ENCODE data around the gene PTPRD.
"Not testable (repeated sequence)": the region's sequence is repeated elsewhere in the genome, so short reads cannot be mapped to it uniquely, and the experiment has no call there.

Gene PTPRD

DNA sequence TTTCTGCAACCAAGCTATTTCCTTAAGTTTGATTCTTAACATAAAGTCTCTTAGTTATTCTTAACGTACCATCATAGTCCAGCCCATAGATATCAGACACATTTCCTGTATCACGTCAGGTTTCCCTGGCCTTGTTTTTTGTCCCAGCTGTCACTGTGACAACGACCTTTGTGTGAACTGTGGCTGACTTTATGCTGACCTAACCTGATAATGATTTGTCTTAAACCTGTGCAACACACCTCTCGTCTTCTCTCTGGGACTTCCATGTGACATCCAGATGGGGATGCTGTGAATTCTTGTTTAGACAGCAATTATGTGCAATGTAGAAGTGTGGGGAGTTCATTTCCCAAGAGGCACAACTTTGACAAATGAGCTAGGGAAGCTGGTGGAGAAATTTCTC lies 662.8 kb downstream of the PTPRD start:
- DNase-seq = no peak

GRCh38 chr9:9949368-9949767 lies 663.4 kb downstream of the PTPRD start:
- DNase-seq = no peak

- no peak for DNase-seq
These were observed 666.8 kb downstream of the PTPRD start for GRCh38 chr9:9945966-9946365.

DNA sequence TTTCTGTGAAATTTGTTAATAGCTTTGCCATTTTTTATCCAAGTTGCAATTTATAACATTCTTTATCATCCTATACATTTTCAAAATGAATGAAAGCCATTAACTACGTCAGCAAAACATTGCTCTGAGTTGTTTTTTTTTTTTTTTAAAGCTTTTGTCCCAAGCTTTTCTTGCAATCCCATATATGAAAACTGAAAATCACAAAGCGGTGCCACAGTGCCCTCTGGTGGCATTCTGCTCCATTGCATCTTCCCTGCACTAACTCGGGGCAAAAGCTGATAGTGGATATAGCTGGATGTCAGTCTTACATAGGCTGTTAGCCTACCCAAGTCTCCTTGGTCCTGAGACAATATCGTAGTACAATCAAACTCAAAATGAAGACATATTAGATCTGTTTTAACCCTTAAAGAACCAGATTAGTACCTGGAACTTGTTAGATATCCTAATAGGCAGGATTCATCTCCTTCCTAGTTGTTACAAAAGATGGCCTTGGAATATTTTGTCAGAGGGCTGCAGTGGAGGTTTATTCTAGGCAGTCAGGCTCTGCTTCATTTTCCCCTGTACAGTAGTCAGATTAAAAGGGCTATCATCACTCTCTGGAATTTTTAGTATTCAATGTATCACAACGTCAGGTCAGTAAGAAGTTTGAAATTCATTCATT lies 669.9 kb downstream of the PTPRD start:
- DNase-seq = peak; percentile 72

DNA sequence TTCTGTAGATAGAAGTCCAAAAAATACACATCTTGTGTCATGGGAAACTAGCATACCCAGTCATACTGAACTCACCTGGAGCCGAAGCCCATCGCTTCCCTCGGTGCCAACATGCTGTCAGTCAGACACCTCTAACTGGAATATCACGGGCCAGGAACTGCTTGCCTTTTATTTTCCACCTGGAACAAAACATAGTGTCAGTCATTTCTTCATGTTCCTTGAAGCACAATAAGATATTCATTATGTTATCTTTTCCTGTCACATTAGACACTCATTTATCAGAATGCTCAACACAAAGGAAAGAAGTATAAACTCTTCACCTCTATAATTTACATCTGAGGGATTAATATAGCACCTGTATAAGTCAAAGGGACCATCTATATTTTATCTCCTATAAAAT lies 674.4 kb downstream of the PTPRD start:
- no peak for DNase-seq

DNA sequence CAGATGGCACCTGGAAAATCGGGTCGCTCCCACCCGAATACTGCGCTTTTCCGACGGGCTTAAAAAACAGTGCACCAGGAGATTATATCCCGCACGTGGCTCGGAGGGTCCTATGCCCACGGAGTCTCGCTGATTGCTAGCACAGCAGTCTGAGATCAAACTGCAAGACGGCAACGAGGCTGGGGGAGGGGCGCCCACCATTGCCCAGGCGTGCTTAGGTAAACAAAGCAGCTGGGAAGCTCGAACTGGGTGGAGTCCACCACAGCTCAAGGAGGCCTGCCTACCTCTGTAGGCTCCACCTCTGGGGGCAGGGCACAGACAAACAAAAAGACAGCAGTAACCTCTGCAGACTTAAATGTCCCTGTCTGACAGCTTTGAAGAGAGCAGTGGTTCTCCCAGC lies 681.3 kb downstream of the PTPRD start:
- not testable (repeated sequence) for DNase-seq

DNA sequence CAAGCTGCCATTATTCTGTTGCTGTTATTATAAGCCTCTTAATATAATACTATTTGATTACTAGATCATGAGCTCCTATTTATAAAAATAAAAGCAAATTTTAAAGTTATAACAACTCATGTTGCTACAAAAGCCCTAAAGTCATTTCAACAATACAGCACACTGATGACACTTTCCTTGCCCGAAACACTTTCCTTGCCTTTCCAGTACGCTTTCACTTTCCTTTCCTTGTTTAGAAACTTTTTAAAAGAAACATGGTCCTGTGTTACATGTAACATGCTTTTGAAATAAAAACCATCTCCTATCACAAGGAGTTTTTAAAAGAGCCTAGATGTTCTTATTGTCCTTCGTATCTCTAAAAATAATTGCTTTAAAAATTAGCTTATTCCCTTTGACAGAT lies 688.4 kb downstream of the PTPRD start:
- no peak for DNase-seq

DNA sequence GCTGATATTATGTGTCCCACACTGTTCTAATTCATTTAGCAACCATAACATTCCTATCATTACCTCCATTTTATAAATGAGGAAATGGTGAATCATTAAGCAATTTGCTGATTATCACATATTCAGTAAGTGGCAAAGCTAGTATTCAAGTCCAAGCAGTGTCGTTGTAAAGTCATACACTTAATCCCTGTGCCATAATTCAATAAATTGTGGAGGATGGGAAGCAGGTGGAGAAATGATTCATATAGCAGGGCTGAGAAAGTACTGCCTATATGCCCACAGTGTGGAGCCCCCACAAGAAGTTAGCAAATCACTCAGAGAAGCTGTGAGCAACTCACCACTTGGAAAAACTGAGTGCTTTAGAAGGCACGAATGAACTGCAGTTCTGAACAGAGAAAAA lies 691.0 kb downstream of the PTPRD start:
- no peak for DNase-seq

DNA sequence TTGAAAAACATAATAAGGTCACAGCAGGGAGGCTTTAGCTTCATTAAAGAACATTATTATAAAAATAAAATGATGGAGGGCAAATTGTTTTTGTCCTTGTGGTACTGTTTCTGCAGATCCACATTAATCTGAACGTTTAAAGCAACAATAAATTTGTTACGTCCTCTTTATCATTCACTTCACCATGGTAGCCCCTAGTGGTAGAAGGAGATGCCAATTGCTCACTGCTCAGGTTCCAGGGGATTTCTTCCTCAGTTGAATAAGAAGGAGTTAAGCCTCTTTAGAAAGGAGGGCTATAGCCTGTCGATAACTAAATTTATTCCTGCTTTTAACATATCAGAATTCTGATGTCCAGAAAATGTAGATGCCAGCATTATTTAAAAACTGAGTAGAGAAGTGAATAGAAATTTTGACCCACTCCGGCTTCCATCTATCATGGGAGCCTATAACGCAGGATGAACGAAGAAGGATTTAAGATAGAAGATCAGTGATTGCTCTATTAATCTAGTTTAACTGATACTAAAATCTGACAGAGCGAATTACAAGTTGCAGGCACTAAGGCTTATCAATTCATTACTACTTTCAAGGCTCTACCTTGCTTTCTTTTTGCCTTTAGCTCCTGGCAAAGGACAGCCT lies 692.3 kb downstream of the PTPRD start:
- no peak for DNase-seq

- DNase-seq = no peak
These were observed 693.5 kb downstream of the PTPRD start for GRCh38 chr9:9919174-9919775.

- DNase-seq = no peak
These were observed 695.4 kb downstream of the PTPRD start for GRCh38 chr9:9917400-9917799.

DNA sequence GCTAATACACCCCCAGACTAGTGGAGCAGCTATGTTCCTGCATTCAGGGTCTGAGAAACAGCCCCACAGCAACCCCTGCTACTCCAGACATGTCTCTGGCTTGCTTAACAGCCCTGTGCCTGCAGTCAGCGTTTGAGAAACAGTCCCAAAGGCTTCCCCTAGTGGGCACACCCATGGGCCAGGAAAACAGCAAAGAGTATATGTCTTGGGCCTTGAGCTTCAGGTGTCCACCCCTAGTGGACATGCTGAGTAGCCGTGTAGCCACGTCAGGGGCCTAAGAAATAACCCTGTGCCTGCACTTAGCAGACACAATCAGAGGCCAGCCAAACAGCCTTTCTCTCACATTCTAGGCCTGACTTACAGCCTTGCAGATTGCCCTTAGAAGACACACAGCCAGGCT lies 698.6 kb downstream of the PTPRD start:
- no peak for DNase-seq

DNA sequence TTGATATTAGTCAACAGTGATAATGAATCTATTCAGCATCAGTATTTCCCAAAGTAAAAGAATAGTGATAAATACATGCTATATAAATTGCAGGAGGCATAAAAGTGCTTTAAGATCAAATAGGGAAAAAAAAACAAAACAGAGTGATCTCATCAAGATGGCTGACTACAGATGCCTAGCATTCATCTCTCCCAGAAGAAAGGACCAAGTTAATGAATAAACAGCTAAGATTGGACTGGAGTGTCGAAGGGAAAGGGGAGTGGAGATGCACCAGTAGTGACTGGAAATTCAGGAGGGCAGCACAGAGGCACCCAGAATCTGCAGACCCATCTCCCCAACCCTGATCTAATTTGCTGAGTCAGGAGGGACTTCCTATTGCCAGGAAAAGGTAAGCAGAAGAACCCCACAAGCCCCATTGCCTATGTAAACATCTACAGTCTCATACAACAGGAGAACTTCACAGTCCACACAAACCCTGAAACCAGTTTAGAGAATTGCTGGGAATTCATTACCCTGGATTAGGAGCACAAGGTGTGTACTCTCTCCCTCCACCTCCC lies 699.4 kb downstream of the PTPRD start:
- DNase-seq = no peak

GRCh38 chr9:9912459-9912858 lies 700.3 kb downstream of the PTPRD start:
- DNase-seq = no peak

GRCh38 chr9:9905736-9906135 lies 707.1 kb downstream of the PTPRD start:
- DNase-seq = no peak

DNA sequence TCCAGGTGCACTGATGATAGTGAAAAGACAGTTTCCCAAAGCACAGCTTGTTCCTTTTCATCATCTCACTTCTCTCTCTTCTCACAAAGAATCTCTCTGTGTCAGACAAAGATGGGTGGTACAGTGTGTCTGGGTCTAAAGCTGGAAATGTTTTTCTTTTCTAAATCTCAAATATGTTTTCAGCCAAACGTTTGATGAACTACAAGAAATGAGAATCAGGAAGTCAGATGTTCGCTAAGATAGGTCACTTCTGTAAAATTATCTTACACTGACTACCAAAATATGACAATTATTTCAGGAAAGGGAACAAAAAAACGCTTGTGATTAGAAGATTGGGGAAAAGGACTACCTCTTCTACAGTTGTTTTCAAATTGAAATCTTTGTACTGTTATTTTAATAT lies 708.8 kb downstream of the PTPRD start:
- no peak for DNase-seq

DNA sequence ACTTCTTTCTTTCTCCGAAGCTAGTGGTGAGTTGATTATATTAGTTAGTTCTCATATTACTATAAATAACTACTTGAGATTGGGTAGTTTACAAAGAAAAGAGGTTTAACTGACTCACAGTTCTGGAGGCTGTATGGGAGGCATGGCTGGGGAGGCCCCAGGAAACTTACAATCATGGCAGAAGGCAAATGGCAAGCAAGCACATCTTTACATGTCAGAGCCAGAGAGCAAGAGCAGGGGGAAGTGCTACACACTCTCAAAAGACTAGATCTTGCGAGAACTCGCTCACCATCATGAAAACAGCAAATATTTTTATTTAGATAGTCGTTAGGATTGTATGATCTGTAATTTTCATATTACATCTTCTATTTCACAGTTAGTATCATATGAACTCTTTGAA lies 711.2 kb downstream of the PTPRD start:
- DNase-seq = no peak

DNA sequence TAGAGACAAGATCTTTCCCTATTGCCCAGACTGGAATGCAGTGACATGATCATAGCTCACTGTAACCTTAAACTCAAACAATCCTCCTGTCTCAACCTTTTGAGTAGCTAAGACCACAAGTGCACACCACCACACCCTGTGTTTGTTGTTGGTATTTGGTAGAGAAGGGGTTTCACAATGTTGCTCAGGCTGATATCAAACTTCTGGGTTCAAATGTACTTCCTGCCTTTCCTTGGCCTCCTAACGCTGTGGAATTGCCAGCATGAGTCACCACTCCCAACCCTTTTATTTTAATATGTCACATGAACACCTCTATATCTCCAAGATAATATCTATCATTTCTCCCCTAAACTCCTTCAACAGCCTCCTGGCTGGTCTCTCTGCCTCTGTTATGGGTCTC lies 719.0 kb downstream of the PTPRD start:
- no peak for DNase-seq

DNA sequence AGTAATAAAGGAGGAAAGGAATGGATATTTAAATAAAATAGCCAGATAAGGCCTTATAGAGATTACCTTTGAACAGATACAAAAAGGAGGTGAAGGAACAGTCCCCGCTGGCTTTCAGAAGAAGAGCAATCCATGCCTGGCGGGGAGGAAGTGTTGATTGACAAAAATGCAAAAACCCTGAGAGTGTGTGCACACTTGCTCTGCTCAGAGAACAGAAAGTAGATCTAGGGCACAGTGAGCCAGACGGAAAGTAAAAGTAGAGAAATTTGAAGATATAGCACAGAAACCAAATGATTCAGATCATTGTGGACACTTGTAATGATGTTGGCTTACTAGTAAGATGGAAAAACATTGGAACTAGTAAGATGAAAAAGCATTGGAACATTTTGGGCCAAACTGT lies 720.6 kb downstream of the PTPRD start:
- DNase-seq = no peak

DNA sequence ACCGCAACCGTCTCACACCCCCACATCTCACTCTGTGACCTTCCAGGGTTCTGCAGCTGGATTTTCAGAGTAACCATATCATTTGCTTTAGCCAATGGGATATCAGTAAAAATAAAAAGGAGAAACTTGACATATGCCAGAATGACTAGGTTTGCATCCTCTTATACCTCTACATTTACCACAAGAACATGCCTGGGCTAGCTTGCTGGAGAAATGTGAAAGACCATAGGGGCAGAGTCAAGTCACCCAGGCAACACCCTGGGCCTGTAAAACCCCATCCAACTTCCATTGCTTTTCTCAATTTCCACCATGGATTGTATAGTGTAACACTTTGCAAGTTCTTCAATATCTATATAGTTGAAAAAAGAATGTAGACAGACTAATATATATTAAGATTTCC lies 731.1 kb downstream of the PTPRD start:
- DNase-seq = no peak

DNA sequence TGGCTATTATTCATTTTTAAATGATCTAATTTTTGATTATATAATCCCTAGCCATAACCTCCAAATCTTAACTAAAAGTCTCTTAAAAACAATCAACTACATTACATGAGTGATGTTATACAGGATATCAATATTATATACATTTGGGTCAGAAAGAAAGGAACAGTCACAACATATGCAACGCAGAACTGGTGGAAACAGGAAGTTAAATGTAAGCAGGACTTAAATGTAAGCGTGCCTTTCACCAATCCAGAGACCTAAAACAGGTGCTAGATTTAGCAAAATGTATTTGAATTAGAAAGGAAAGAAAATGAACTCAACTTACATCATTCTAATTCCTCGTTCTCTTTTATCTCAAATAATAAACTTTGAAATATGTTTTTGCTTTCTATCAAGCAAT lies 738.5 kb downstream of the PTPRD start:
- no peak for DNase-seq

GRCh38 chr9:9862235-9862810 lies 750.5 kb downstream of the PTPRD start:
- no peak for DNase-seq

DNA sequence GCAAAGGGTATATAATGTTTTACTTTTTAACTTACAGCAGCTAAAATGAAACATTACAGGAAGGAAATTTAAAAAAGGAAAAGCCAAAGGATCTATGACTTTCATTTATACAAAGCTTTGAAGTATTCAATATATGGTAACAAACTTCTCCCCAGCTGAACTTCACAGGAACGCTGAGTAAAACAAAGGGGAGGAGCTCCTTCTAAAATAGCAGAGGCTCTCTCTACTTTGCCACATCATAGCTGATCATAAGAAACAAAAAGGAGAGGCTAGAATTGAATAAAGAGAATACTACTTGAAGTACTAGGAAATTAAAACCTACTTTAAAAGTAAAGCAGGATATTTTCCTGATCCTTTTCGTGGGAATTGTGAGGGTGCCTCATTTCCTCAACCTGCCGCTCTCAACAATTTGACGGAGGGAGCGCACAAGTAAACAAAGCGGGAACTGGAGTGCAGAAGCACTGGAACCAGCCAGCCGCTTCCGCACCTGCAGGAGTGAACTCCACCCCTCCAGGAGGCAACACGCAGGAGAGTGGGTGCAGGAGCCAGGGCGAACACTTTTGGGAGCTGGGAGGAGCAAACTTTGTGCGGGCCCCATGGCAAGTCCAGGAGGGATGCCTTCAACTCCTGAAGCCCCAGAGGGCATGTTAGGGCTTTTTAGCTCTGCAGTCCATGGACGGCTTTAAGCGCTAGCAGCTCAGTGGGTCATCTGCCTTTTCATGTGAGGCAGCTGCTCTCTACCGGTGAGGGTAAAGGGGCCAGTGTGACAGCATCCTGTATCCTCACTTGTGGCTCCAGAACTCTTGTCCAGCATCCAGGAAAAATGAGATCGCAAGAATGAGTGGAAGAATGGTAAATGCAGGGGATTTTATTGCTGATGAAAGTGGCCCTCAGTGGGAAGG lies 757.4 kb downstream of the PTPRD start:
- DNase-seq = no peak
